IMR-90 (cell line): Measurements from ENCODE around the gene CMIP. TPM values are rescaled to one million over a fixed set of nuclear protein-coding genes. Genes with fewer than 3 reads are reported as not detected.

Source experiments
- ATAC-seq: fragments of 200-7000 bp; cut with Tn5 transposase; 2 replicates; pipeline ENCODE4 v1.9.1; 2020; ENCODE audit warnings: low read depth, mild to moderate bottlenecking, moderate library complexity
- BruUV-seq: library from RNA; stranded (reverse); fragments of 400-500 nt; replicated peaks from 2 replicates; lab custom pipeline; 2021; lab: Mats Ljungman, UMichigan
- CTCF ChIA-PET: fragments of 300-600 bp; formaldehyde crosslinking; extraction: SDS; loops from one replicate; lab custom pipeline; 2021; ENCODE audit warnings: antibody characterized with exemption; lab: Yijun Ruan, JAX
- POLR2A ChIA-PET: fragments of 300-600 bp; sonication (Branson Sonifier 250); formaldehyde crosslinking; loops from one replicate; lab custom pipeline; 2022; ENCODE audit warnings: antibody characterized with exemption; ENCODE audit not compliant: unreplicated experiment; lab: Charles Lee
- DNase-seq: peaks from one replicate; pipeline ENCODE4 v3.0.0; 2013
- H2AFZ ChIP-seq: replicated peaks from 2 replicates; pipeline ENCODE3; 2013; ENCODE audit warnings: low read length, mild to moderate bottlenecking; ENCODE audit not compliant: poor library complexity
- H2AK5ac ChIP-seq: 2 replicates; pipeline ENCODE4 v1.6.1; 2013; ENCODE audit warnings: low read depth, low read length, inconsistent platforms
- H2AK9ac ChIP-seq: replicated peaks from 2 replicates; pipeline ENCODE3; 2013; ENCODE audit warnings: mild to moderate bottlenecking, low read depth, low read length, moderate library complexity; ENCODE audit not compliant: poor library complexity
- H2BK120ac ChIP-seq: 2 replicates; pipeline ENCODE4 v1.6.1; 2013; ENCODE audit warnings: low read depth, low read length, inconsistent platforms
- H2BK15ac ChIP-seq: 3 replicates; pipeline ENCODE4 v1.6.1; 2013; ENCODE audit warnings: low read depth, low read length, inconsistent platforms
- H2BK20ac ChIP-seq: 2 replicates; pipeline ENCODE4 v1.6.1; 2013; ENCODE audit warnings: low read depth, mild to moderate bottlenecking, inconsistent platforms, low read length, moderate library complexity
- H2BK5ac ChIP-seq: 2 replicates; pipeline ENCODE4 v1.6.1; 2013; ENCODE audit warnings: mild to moderate bottlenecking, low read depth, low read length, inconsistent platforms; ENCODE audit not compliant: poor library complexity, severe bottlenecking
- H3K14ac ChIP-seq: replicated peaks from 2 replicates; pipeline ENCODE4 v1.6.1; 2013; ENCODE audit warnings: low read depth, low read length, inconsistent platforms
- H3K18ac ChIP-seq: 2 replicates; pipeline ENCODE4 v1.6.1; 2013; ENCODE audit warnings: low read depth, low read length, control low read depth
- H3K23ac ChIP-seq: 2 replicates; pipeline ENCODE4 v1.6.1; 2013; ENCODE audit warnings: low read depth, low read length, inconsistent platforms
- H3K27ac ChIP-seq: 2 replicates; pipeline ENCODE4 v1.5.1; 2013; ENCODE audit warnings: mild to moderate bottlenecking, control low read depth, low read length; ENCODE audit not compliant: insufficient read depth
- H3K27me3 ChIP-seq: 2 replicates; pipeline ENCODE4 v1.6.1; 2013; ENCODE audit warnings: low read length; ENCODE audit not compliant: control insufficient read depth, insufficient read depth
- H3K36me3 ChIP-seq: 2 replicates; pipeline ENCODE4 v1.6.1; 2013; ENCODE audit warnings: low read length, mixed read lengths; ENCODE audit not compliant: control insufficient read depth, insufficient read depth
- H3K4ac ChIP-seq: 2 replicates; pipeline ENCODE4 v1.6.1; 2013; ENCODE audit warnings: low read depth, low read length, inconsistent platforms
- H3K4me1 ChIP-seq: 2 replicates; pipeline ENCODE4 v1.6.1; 2013; ENCODE audit warnings: low read length, mixed read lengths; ENCODE audit not compliant: control insufficient read depth, insufficient read depth
- H3K4me2 ChIP-seq: 2 replicates; pipeline ENCODE4 v1.6.1; 2013; ENCODE audit warnings: low read depth, mild to moderate bottlenecking, control low read depth, low read length, moderate library complexity
- H3K4me3 ChIP-seq: 2 replicates; pipeline ENCODE4 v1.5.1; 2013; ENCODE audit warnings: low read depth, mild to moderate bottlenecking, control low read depth, low read length, moderate library complexity; ENCODE audit not compliant: insufficient read depth
- H3K56ac ChIP-seq: 2 replicates; pipeline ENCODE4 v1.6.1; 2013; ENCODE audit warnings: low read length, inconsistent platforms; ENCODE audit not compliant: insufficient read depth; ENCODE audit errors: extremely low read depth
- H3K79me1 ChIP-seq, 2 experiments: 2 replicates each; pipeline ENCODE4 v1.6.1; 2013; ENCODE audit warnings: low read length in 2 of 2, inconsistent platforms in 1 of 2, low read depth in 1 of 2
- H3K9ac ChIP-seq: 2 replicates; pipeline ENCODE4 v1.6.1; 2013; ENCODE audit warnings: low read depth, low read length, control low read depth
- H3K9me1 ChIP-seq: 2 replicates; pipeline ENCODE4 v1.6.1; 2013; ENCODE audit warnings: low read length, inconsistent platforms; ENCODE audit not compliant: insufficient read depth
- H3K9me3 ChIP-seq: 2 replicates; pipeline ENCODE4 v1.6.1; 2013; ENCODE audit warnings: low read length; ENCODE audit not compliant: control insufficient read depth, insufficient read depth
- H4K20me1 ChIP-seq: 2 replicates; pipeline ENCODE4 v1.6.1; 2013; ENCODE audit warnings: low read length, inconsistent platforms; ENCODE audit not compliant: insufficient read depth
- H4K5ac ChIP-seq: 2 replicates; pipeline ENCODE4 v1.6.1; 2013; ENCODE audit warnings: mild to moderate bottlenecking, low read depth, low read length, control low read depth
- H4K8ac ChIP-seq, 2 experiments: 2 replicates each; pipeline ENCODE4 v1.6.1; 2013; ENCODE audit warnings: low read depth in 2 of 2, low read length in 2 of 2, control low read depth in 1 of 2, inconsistent platforms in 1 of 2
- H4K91ac ChIP-seq: 2 replicates; pipeline ENCODE4 v1.6.1; 2013; ENCODE audit warnings: low read depth, low read length, inconsistent platforms; ENCODE audit not compliant: insufficient read depth
- BHLHE40 ChIP-seq: fragments of 150-350 bp; IDR thresholded peaks from 2 replicates; pipeline ENCODE4 v1.6.1; 2016; ENCODE audit warnings: mild to moderate bottlenecking, low read depth, low read length
- CEBPB ChIP-seq: IDR thresholded peaks from 2 replicates; pipeline ENCODE4 v1.6.1; 2012; ENCODE audit warnings: low read depth, low read length, improper control_type of control experiment
- CHD1 ChIP-seq: IDR thresholded peaks from 2 replicates; pipeline ENCODE4 v1.6.1; 2012; ENCODE audit warnings: low read depth, low read length, improper control_type of control experiment
- CTCF ChIP-seq: conservative IDR thresholded peaks from 2 replicates; pipeline ENCODE4 v1.5.1; 2012; ENCODE audit warnings: mild to moderate bottlenecking, low read depth, low read length, improper control_type of control experiment
- ELK1 ChIP-seq: fragments of 150-350 bp; IDR thresholded peaks from 2 replicates; pipeline ENCODE4 v1.6.1; 2016; ENCODE audit warnings: low read depth, mild to moderate bottlenecking, low read length, moderate library complexity, borderline replicate concordance
- FOS ChIP-seq: fragments of 150-350 bp; IDR thresholded peaks from 2 replicates; pipeline ENCODE4 v1.6.1; 2016; ENCODE audit warnings: low read depth, low read length
- MAFK ChIP-seq: IDR thresholded peaks from 2 replicates; pipeline ENCODE4 v1.6.1; 2012; ENCODE audit warnings: low read depth, low read length, improper control_type of control experiment
- MAZ ChIP-seq: IDR thresholded peaks from 2 replicates; pipeline ENCODE4 v1.6.1; 2012; ENCODE audit warnings: low read depth, mild to moderate bottlenecking, low read length, improper control_type of control experiment, moderate library complexity, borderline replicate concordance
- MXI1 ChIP-seq: IDR thresholded peaks from 2 replicates; pipeline ENCODE4 v1.6.1; 2012; ENCODE audit warnings: low read depth, mild to moderate bottlenecking, low read length, moderate library complexity, borderline replicate concordance
- NFE2L2 ChIP-seq: fragments of 150-350 bp; IDR thresholded peaks from 2 replicates; pipeline ENCODE4 v1.6.1; 2016; ENCODE audit warnings: low read depth, mild to moderate bottlenecking, low read length
- POLR2A ChIP-seq: IDR thresholded peaks from 2 replicates; pipeline ENCODE4 v1.6.1; 2012; ENCODE audit warnings: mild to moderate bottlenecking, low read depth, low read length
- RAD21 ChIP-seq: IDR thresholded peaks from 2 replicates; pipeline ENCODE4 v1.6.1; 2012; ENCODE audit warnings: low read length, improper control_type of control experiment
- RCOR1 ChIP-seq: IDR thresholded peaks from 2 replicates; pipeline ENCODE4 v1.6.1; 2012; ENCODE audit warnings: mild to moderate bottlenecking, low read length, improper control_type of control experiment; ENCODE audit not compliant: insufficient replicate concordance
- RFX5 ChIP-seq: IDR thresholded peaks from 2 replicates; pipeline ENCODE4 v1.8.0; 2012; ENCODE audit warnings: low read depth, mild to moderate bottlenecking, low read length, moderate library complexity
- SMC3 ChIP-seq: fragments of 150-350 bp; IDR thresholded peaks from 2 replicates; pipeline ENCODE4 v1.6.1; 2016; ENCODE audit warnings: low read depth, mild to moderate bottlenecking, antibody characterized with exemption, low read length, moderate library complexity
- USF2 ChIP-seq: fragments of 150-350 bp; IDR thresholded peaks from 2 replicates; pipeline ENCODE4 v1.6.1; 2017; ENCODE audit warnings: mild to moderate bottlenecking, antibody characterized with exemption, low read length, low read depth
- WGBS, 2 experiments: methylation state at CpG; one replicate each; pipeline versions ENCODE4 v1.1.5 to v1.1.7; 2013; ENCODE audit warnings: missing lambda C conversion rate in 2 of 2; ENCODE audit not compliant: insufficient read length in 1 of 2; ENCODE audit errors: extremely low coverage in 2 of 2; 5-methylcytosine and 5-hydroxymethylcytosine counted together
- dilution Hi-C: fragments of 300-500 bp; cut with HindIII; formaldehyde crosslinking; loops from one replicate; pipeline ENCODE4 v1.14.3; 2018; ENCODE audit warnings: low sequenced_read_pairs; ENCODE audit not compliant: unreplicated experiment
- in situ Hi-C: fragments of 300-500 bp; cut with MboI; formaldehyde crosslinking; loops from 3 replicates; pipeline ENCODE4 v1.14.3; 2019; ENCODE audit warnings: low sequenced_read_pairs, inconsistent platforms, mixed read lengths
- intact Hi-C: fragments of 100-400 bp; cut with micrococcal nuclease; formaldehyde crosslinking; loops from 2 replicates; pipeline ENCODE4 v1.10.0; 2022
- polyA plus RNA-seq, 3 experiments: library from polyadenylated mRNA; depleted of rRNA; stranded (reverse); fragments of >200 nt; gene quantifications; 2 replicates each; pipeline ENCODE4 v1.2.3, GENCODE V29; 2012; ENCODE audit warnings: low replicate concordance in 1 of 3
- total RNA-seq: library from RNA; depleted of rRNA; stranded (reverse); fragments of >200 nt; gene quantifications from 2 replicates; pipeline ENCODE4 v1.2.3, GENCODE V29; 2012

Gene CMIP
- total and polyA plus RNA-seq, 2 of the 4 experiments (the other 2 are of a cell fraction) = 3.2 to 11.6 TPM

GRCh38 chr16:81449241-81449640, 4.6 kb downstream of the CMIP start:
- Histone ChIP-seq H3K27ac (no peak overlapping the region), H3K56ac (no peak overlapping the region), H3K36me3 (no peaks in the 10 kb centered on the region), H3K18ac (no peak overlapping the region), H2BK20ac (no peak overlapping the region), H3K4me1 (peaks cover 7% of the 10 kb centered on the region), H3K23ac (no peak overlapping the region), H2BK15ac (no peak overlapping the region), H3K14ac (no peak overlapping the region), H2AFZ (no peak overlapping the region), H3K79me1 (peaks cover 43 to 88% of the 10 kb centered on the region in 2 experiments), H3K9ac (no peak overlapping the region), H2AK5ac (no peak overlapping the region), H2AK9ac (no peak overlapping the region), H3K4ac (no peak overlapping the region), H4K5ac (no peak overlapping the region), H2BK5ac (no peak overlapping the region), H3K4me2 (no peak overlapping the region), H3K27me3 (no peaks in the 10 kb centered on the region), H4K20me1 (peaks cover 79% of the 10 kb centered on the region), H3K9me1 (no peaks in the 10 kb centered on the region; the same call in 1 of the 2 replicates), H4K8ac (no peak overlapping the region), H3K4me3 (no peak overlapping the region), H4K91ac (no peak overlapping the region), H2BK120ac (no peak overlapping the region), H3K9me3 (no peaks in the 10 kb centered on the region)
- in situ Hi-C loops = no loop called here
- ChIA-PET POLR2A (no interaction called here), CTCF (no interaction called here)
- dilution Hi-C loops = no loop called here
- WGBS, 2 experiments = no CpG with 5 or more reads among the region's 2 CpGs
- ATAC-seq = no peak
- no peak for DNase-seq
- BruUV-seq = no TSS peak
- TF ChIP-seq SMC3 (no peak), RFX5 (no peak), USF2 (no peak), POLR2A (no peak), MAZ (no peak), MAFK (no peak), CEBPB (no peak), FOS (no peak), NFE2L2 (no peak), RCOR1 (no peak), CTCF (no peak), CHD1 (no peak), BHLHE40 (no peak), MXI1 (no peak), ELK1 (no peak), RAD21 (no peak)
- intact Hi-C loops = loop anchor here (5.0 to 10.0 kb wide), 2 partner anchors 136 to 163 kb away; no protein-coding TSS in a partner anchor
